K562 (cell line): ENCODE measurements around the gene TDG. TPM values are rescaled to one million over a fixed set of nuclear protein-coding genes. Genes with fewer than 3 reads are reported as not detected.

ENCODE experiments used
- CBFA2T3 ChIP-seq: fragments of 450-650 bp; IDR thresholded peaks from 2 replicates; pipeline ENCODE4 v1.6.1; 2017
- FOXJ2 ChIP-seq: fragments of 200-800 bp; sonication (Bioruptor generic); IDR thresholded peaks from 2 replicates; pipeline ENCODE4 v1.6.1; 2016; ENCODE audit warnings: missing genetic modification characterization, missing compliant biosample characterization
- HCFC1 ChIP-seq: IDR thresholded peaks from 2 replicates; pipeline ENCODE4 v1.6.1; 2012; ENCODE audit warnings: low read depth, low read length, improper control_type of control experiment
- KLF13 ChIP-seq: fragments of 450-650 bp; IDR thresholded peaks from 2 replicates; pipeline ENCODE4 v1.6.1; 2016; ENCODE audit warnings: missing genetic modification characterization, low read depth, mild to moderate bottlenecking, missing compliant biosample characterization, moderate library complexity, borderline replicate concordance
- MXD1 ChIP-seq: fragments of 250-450 bp; sonication (Bioruptor Pico); IDR thresholded peaks from 2 replicates; pipeline ENCODE4 v1.8.0; 2021; ENCODE audit warnings: borderline replicate concordance, mild to moderate bottlenecking, moderate library complexity; ENCODE audit not compliant: poor library complexity, severe bottlenecking
- NR2C2 ChIP-seq, 2 experiments: fragments of 200-800 bp in 1 of 2; sonication (Bioruptor generic) in 1 of 2; sonication (generic) in 1 of 2; formaldehyde crosslinking in 1 of 2; IDR thresholded peaks; 2 replicates each; pipeline versions ENCODE4 v1.6.1 to v1.8.0; 2016 to 2022; ENCODE audit warnings: mild to moderate bottlenecking in 1 of 2, missing compliant biosample characterization in 1 of 2, missing genetic modification characterization in 1 of 2, missing genetic modification reagents in 1 of 2
- POU5F1 ChIP-seq: fragments of 150-350 bp; IDR thresholded peaks from 2 replicates; pipeline ENCODE4 v1.6.1; 2014; ENCODE audit warnings: borderline replicate concordance, low read length, low read depth, mild to moderate bottlenecking; ENCODE audit not compliant: partially characterized antibody
- SMARCA5 ChIP-seq: fragments of 450-650 bp; IDR thresholded peaks from 2 replicates; pipeline ENCODE4 v1.6.1; 2016
- SP2 ChIP-seq: IDR thresholded peaks from 2 replicates; pipeline ENCODE4 v1.6.1; 2011; ENCODE audit warnings: mild to moderate bottlenecking, low read depth, low read length, moderate library complexity; ENCODE audit not compliant: poor library complexity, severe bottlenecking; ENCODE audit errors: extremely low read depth
- STAG1 ChIP-seq: sonication (generic); formaldehyde crosslinking; IDR thresholded peaks from 2 replicates; pipeline ENCODE4 v1.5.0; 2020; ENCODE audit warnings: missing genetic modification reagents, borderline replicate concordance
- TBL1XR1 ChIP-seq, 2 experiments: IDR thresholded peaks; 2 replicates each; pipeline ENCODE4 v1.6.1; 2012; ENCODE audit warnings: improper control_type of control experiment in 2 of 2, low read length in 2 of 2, mild to moderate bottlenecking in 1 of 2
- TCF3 ChIP-seq: sonication (generic); formaldehyde crosslinking; IDR thresholded peaks from 2 replicates; pipeline ENCODE4 v1.4.0; 2020; ENCODE audit warnings: mild to moderate bottlenecking, missing genetic modification reagents
- TEAD1 ChIP-seq, 2 experiments: fragments of 450-650 bp in 1 of 2; sonication (generic) in 1 of 2; formaldehyde crosslinking; IDR thresholded peaks; 2 replicates each; pipeline versions ENCODE4 v1.4.0 to v1.8.0; 2020 to 2022; ENCODE audit warnings: mild to moderate bottlenecking in 2 of 2, missing genetic modification reagents in 1 of 2
- XRCC5 ChIP-seq: fragments of 200-400 bp; formaldehyde crosslinking; IDR thresholded peaks from 2 replicates; pipeline ENCODE4 v1.6.1; 2017; ENCODE audit warnings: low read depth, mild to moderate bottlenecking, low read length
- ZBTB11 ChIP-seq, 3 experiments: fragments of 200-800 bp in 1 of 3; fragments of 250-450 bp in 1 of 3; fragments of 450-650 bp in 1 of 3; sonication (Bioruptor Pico) in 1 of 3; sonication (Bioruptor generic) in 1 of 3; formaldehyde crosslinking in 1 of 3; IDR thresholded peaks; 2 replicates each; pipeline versions ENCODE4 v1.6.1 to v1.8.0; 2016 to 2022; ENCODE audit warnings: mild to moderate bottlenecking in 2 of 3, missing genetic modification characterization in 2 of 3, missing compliant biosample characterization in 1 of 3, moderate library complexity in 1 of 3
- ZBTB7A ChIP-seq: IDR thresholded peaks from 2 replicates; pipeline ENCODE4 v1.6.1; 2011; ENCODE audit warnings: low read depth, mild to moderate bottlenecking, low read length, moderate library complexity, borderline replicate concordance; ENCODE audit not compliant: control insufficient read depth
- ZNF165 ChIP-seq: fragments of 250-450 bp; sonication (Bioruptor Pico); IDR thresholded peaks from 2 replicates; pipeline ENCODE4 v1.4.0; 2020; ENCODE audit warnings: borderline replicate concordance
- ZNF175 ChIP-seq: fragments of 200-800 bp; sonication (Bioruptor generic); IDR thresholded peaks from 2 replicates; pipeline ENCODE4 v1.6.1; 2016; ENCODE audit warnings: low read depth, mild to moderate bottlenecking, missing genetic modification characterization, missing compliant biosample characterization
- ZNF197 ChIP-seq: fragments of 200-800 bp; sonication (Bioruptor generic); IDR thresholded peaks from 2 replicates; pipeline ENCODE4 v1.6.1; 2016; ENCODE audit warnings: low read depth, missing genetic modification characterization, missing compliant biosample characterization
- ZNF561 ChIP-seq: fragments of 450-650 bp; formaldehyde crosslinking; conservative IDR thresholded peaks from 2 replicates; pipeline ENCODE4 v1.4.0; 2020; ENCODE audit warnings: mild to moderate bottlenecking, moderate library complexity
- ZNF584 ChIP-seq: fragments of 200-800 bp; sonication (Bioruptor generic); IDR thresholded peaks from 2 replicates; pipeline ENCODE4 v1.6.1; 2016; ENCODE audit warnings: low read depth, mild to moderate bottlenecking, missing genetic modification characterization, missing compliant biosample characterization
- ZNF644 ChIP-seq: fragments of 200-800 bp; sonication (Bioruptor generic); IDR thresholded peaks from 2 replicates; pipeline ENCODE4 v1.6.1; 2016; ENCODE audit warnings: low read depth, missing genetic modification characterization, missing compliant biosample characterization
- ZNF75A ChIP-seq: fragments of 450-650 bp; formaldehyde crosslinking; IDR thresholded peaks from 2 replicates; pipeline ENCODE4 v1.4.0; 2020; ENCODE audit warnings: mild to moderate bottlenecking
- polyA plus RNA-seq, 8 experiments: library from polyadenylated mRNA; depleted of rRNA in 4 of 8; stranded (reverse) in 5 of 8; unstranded in 3 of 8; fragments of >200 nt; fragmentation: Nextera tagmentation in 2 of 8; fragmentation: Illumina TruSeq in 1 of 8; extraction: Ambion mirVana in 2 of 8; extraction: Trizol in 1 of 8; gene quantifications; 2 replicates each; pipeline versions ENCODE4 v1.2.1 to v1.2.3, GENCODE V29; 2011 to 2014; ENCODE audit warnings: inconsistent platforms in 1 of 8, missing spikeins in 1 of 8
- total RNA-seq, 7 experiments: library from RNA; depleted of rRNA in 6 of 7; stranded (reverse); fragments of >200 nt in 6 of 7; fragmentation: Illumina TruSeq in 2 of 7; extraction: Trizol in 2 of 7; gene quantifications; 2 replicates each; pipeline versions ENCODE4 v1.2.1 to v1.2.3, GENCODE V29; 2011 to 2021; ENCODE audit warnings: low replicate concordance in 1 of 7
- TF ChIP-seq, protein P1 (sequence below): fragments of 200-800 bp; sonication (Bioruptor generic); IDR thresholded peaks from 2 replicates; pipeline ENCODE4 v1.6.1; 2017; ENCODE audit warnings: missing genetic modification characterization, missing compliant biosample characterization

Gene TDG
- total and polyA plus RNA-seq, 9 of the 15 experiments (the other 6 are each of a cell fraction or from before 2014, with no cell fraction given) = 37.6 to 77.2 (median 64.0) TPM

DNA sequence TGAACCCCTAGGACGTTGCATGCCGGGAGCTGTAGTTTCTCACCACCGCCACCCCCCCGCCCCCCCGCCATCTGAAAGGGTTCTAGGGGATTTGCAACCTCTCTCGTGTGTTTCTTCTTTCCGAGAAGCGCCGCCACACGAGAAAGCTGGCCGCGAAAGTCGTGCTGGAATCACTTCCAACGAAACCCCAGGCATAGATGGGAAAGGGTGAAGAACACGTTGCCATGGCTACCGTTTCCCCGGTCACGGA, 36.0 kb upstream of the TDG start (continued):
- peak in 1 of 3 experiments; percentile 76; a peak in 2 of 6 replicates for TF ChIP-seq ZBTB11 (CRISPR knock-in tag; IDR thresholded peaks at IDR 0.05)
- TF ChIP-seq STAG1 (CRISPR knock-in tag) = no peak
- TF ChIP-seq ZNF584 (CRISPR knock-in tag) = peak; percentile 88
- TF ChIP-seq XRCC5 = 0 out of 2 replicates have a peak, but pooled peaks have one; percentile 19
- TF ChIP-seq NR2C2 (CRISPR knock-in tag; IDR thresholded peaks at IDR 0.05) = no peak
- peak; percentile 99 for TF ChIP-seq NR2C2 (tag; IDR thresholded peaks at IDR 0.05)
- no peak for TF ChIP-seq ZNF165 (CRISPR knock-in tag)
- TF ChIP-seq ZNF75A (CRISPR knock-in tag) = no peak
- no peak for TF ChIP-seq SP2
- no peak for TF ChIP-seq KLF13 (tag)
- no peak for TF ChIP-seq TEAD1 (CRISPR knock-in tag; IDR thresholded peaks at IDR 0.05)
- peak; percentile 89; the same call in 1 of the 2 replicates for TF ChIP-seq ZNF175 (CRISPR knock-in tag)
- TF ChIP-seq TBL1XR1 (IDR thresholded peaks at IDR 0.05; ENCODE audit: low read length in 2 of 2) = no peak
- TF ChIP-seq ZBTB7A = peak; percentile 15; the same call in 1 of the 2 replicates
- no peak for TF ChIP-seq CBFA2T3
- TF ChIP-seq ZNF197 (CRISPR knock-in tag) = peak; percentile 76; the same call in 1 of the 2 replicates
- TF ChIP-seq, protein P1, sequence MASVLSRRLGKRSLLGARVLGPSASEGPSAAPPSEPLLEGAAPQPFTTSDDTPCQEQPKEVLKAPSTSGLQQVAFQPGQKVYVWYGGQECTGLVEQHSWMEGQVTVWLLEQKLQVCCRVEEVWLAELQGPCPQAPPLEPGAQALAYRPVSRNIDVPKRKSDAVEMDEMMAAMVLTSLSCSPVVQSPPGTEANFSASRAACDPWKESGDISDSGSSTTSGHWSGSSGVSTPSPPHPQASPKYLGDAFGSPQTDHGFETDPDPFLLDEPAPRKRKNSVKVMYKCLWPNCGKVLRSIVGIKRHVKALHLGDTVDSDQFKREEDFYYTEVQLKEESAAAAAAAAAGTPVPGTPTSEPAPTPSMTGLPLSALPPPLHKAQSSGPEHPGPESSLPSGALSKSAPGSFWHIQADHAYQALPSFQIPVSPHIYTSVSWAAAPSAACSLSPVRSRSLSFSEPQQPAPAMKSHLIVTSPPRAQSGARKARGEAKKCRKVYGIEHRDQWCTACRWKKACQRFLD = peak; percentile 86
- TF ChIP-seq TCF3 = no peak
- peak; percentile 8; the same call in 1 of the 2 replicates for TF ChIP-seq HCFC1
- TF ChIP-seq MXD1 = no peak
- TF ChIP-seq FOXJ2 (tag) = peak; percentile 90
- TF ChIP-seq POU5F1 = no peak
- no peak for TF ChIP-seq SMARCA5
- TF ChIP-seq ZNF644 (tag) = peak; percentile 94
- no peak for TF ChIP-seq ZNF561 (CRISPR knock-in tag)
